Measurements from ENCODE around the gene DSTN. TPM values are rescaled to one million over a fixed set of nuclear protein-coding genes. Genes with fewer than 3 reads are reported as not detected.

Gene DSTN
- total RNA-seq, 1 donor from 2014 or later = 149 TPM

- Histone ChIP-seq H3K27me3 (ENCODE audit: control insufficient read depth, insufficient read depth, low read length) (no peaks in the 10 kb centered on the region), H3K4me3 (ENCODE audit: low read depth, low read length) (no peak overlapping the region), H3K36me3 (ENCODE audit: control insufficient read depth, insufficient read depth, low read length) (peaks cover 14% of the 10 kb centered on the region)
- DNase-seq (ENCODE audit: low read depth) (no peak), FAIRE-seq (no peak)
- TF ChIP-seq CTCF (IDR thresholded peaks at IDR 0.05; ENCODE audit: insufficient read depth, low read length, severe bottlenecking) = no peak
Observed at GRCh38 chr20:17646209-17646960, 76.5 kb downstream of the DSTN start.

GRCh38 chr20:17646961-17647301 is 77.1 kb downstream of the DSTN start:
- peaks cover 13% of the 10 kb centered on the region for H3K36me3 ChIP-seq (ENCODE audit: control insufficient read depth, insufficient read depth, low read length)
- no peak for TF ChIP-seq CTCF (IDR thresholded peaks at IDR 0.05; ENCODE audit: insufficient read depth, low read length, severe bottlenecking)
- no peak for DNase-seq (ENCODE audit: low read depth)
- no peak overlapping the region for H3K4me3 ChIP-seq (ENCODE audit: low read depth, low read length)
- no peaks in the 10 kb centered on the region for H3K27me3 ChIP-seq (ENCODE audit: control insufficient read depth, insufficient read depth, low read length)
- no peak for FAIRE-seq

- DNase-seq (ENCODE audit: low read depth) = no peak
Observed at GRCh38 chr20:17647391-17648314, 77.8 kb downstream of the DSTN start.

GRCh38 chr20:17648315-17648646 is 78.4 kb downstream of the DSTN start:
- DNase-seq (ENCODE audit: low read depth) (no peak), FAIRE-seq (no peak)
- no peak for TF ChIP-seq CTCF (IDR thresholded peaks at IDR 0.05; ENCODE audit: insufficient read depth, low read length, severe bottlenecking)
- H3K4me3 ChIP-seq (ENCODE audit: low read depth, low read length) = no peak overlapping the region
- H3K36me3 ChIP-seq (ENCODE audit: control insufficient read depth, insufficient read depth, low read length) = peaks cover 9% of the 10 kb centered on the region
- no peaks in the 10 kb centered on the region for H3K27me3 ChIP-seq (ENCODE audit: control insufficient read depth, insufficient read depth, low read length)

More at GRCh38 chr20:17647391-17648314, 77.8 kb downstream of the DSTN start:
- Histone ChIP-seq H3K4me3 (ENCODE audit: low read depth, low read length) (no peak overlapping the region), H3K27me3 (ENCODE audit: control insufficient read depth, insufficient read depth, low read length) (no peaks in the 10 kb centered on the region), H3K36me3 (ENCODE audit: control insufficient read depth, insufficient read depth, low read length) (peaks cover 9% of the 10 kb centered on the region)
- no peak for FAIRE-seq
- TF ChIP-seq CTCF (IDR thresholded peaks at IDR 0.05; ENCODE audit: insufficient read depth, low read length, severe bottlenecking) = no peak

- DNase-seq (ENCODE audit: low read depth) (no peak), FAIRE-seq (no peak)
- Histone ChIP-seq H3K4me3 (ENCODE audit: low read depth, low read length) (no peak overlapping the region), H3K27me3 (ENCODE audit: control insufficient read depth, insufficient read depth, low read length) (no peaks in the 10 kb centered on the region), H3K36me3 (ENCODE audit: control insufficient read depth, insufficient read depth, low read length) (peaks cover 8% of the 10 kb centered on the region)
- TF ChIP-seq CTCF (IDR thresholded peaks at IDR 0.05; ENCODE audit: insufficient read depth, low read length, severe bottlenecking) = peak; percentile 70
Observed at GRCh38 chr20:17648791-17649730, 79.2 kb downstream of the DSTN start.
